PC-3 (cell line): ENCODE measurements around the gene IRAG1. TPM values are rescaled to one million over a fixed set of nuclear protein-coding genes. Genes with fewer than 3 reads are reported as not detected.

Experiments
- ATAC-seq: fragments of 200-7000 bp; cut with Tn5 transposase; 2 replicates; pipeline ENCODE4 v1.9.1; 2020; ENCODE audit warnings: mild to moderate bottlenecking, moderate library complexity
- BruUV-seq: library from RNA; stranded (reverse); fragments of 400-500 nt; replicated peaks from 2 replicates; lab custom pipeline; 2021; lab: Mats Ljungman, UMichigan
- CTCF ChIA-PET: fragments of 300-600 bp; sonication (Branson Sonifier 250); formaldehyde crosslinking; loops from one replicate; lab custom pipeline; 2022; ENCODE audit warnings: antibody characterized with exemption; lab: Charles Lee
- POLR2A ChIA-PET: fragments of 300-600 bp; sonication (Branson Sonifier 250); formaldehyde crosslinking; loops from one replicate; lab custom pipeline; 2022; ENCODE audit warnings: antibody characterized with exemption; ENCODE audit not compliant: unreplicated experiment; lab: Charles Lee
- DNase-seq: peaks from one replicate; pipeline ENCODE4 v3.0.0-alpha.2; 2015
- H2AFZ ChIP-seq: fragments of 300-600 bp; sonication (generic); 2 replicates; pipeline ENCODE4 v1.6.0; 2016; ENCODE audit warnings: antibody characterized with exemption, low read length
- H3F3A ChIP-seq: fragments of 300-600 bp; sonication (generic); one replicate; pipeline ENCODE4 v1.6.0; 2017; ENCODE audit warnings: antibody characterized with exemption, low read length, control low read depth, mild to moderate bottlenecking; ENCODE audit not compliant: unreplicated experiment
- H3K27ac ChIP-seq: fragments of 300-600 bp; sonication (generic); 2 replicates; pipeline ENCODE4 v1.5.1; 2016; ENCODE audit warnings: mild to moderate bottlenecking, low read length
- H3K27me3 ChIP-seq: fragments of 300-600 bp; sonication (generic); 2 replicates; pipeline ENCODE4 v1.6.1; 2016; ENCODE audit warnings: low read length, mixed read lengths
- H3K36me3 ChIP-seq: fragments of 300-600 bp; sonication (generic); 2 replicates; pipeline ENCODE4 v1.6.1; 2016; ENCODE audit warnings: low read depth, mixed run types, low read length, mixed read lengths
- H3K4me1 ChIP-seq: fragments of 300-600 bp; sonication (generic); 2 replicates; pipeline ENCODE4 v1.5.1; 2016; ENCODE audit warnings: low read length; ENCODE audit not compliant: insufficient read depth
- H3K4me2 ChIP-seq: fragments of 300-600 bp; sonication (generic); 2 replicates; pipeline ENCODE4 v1.6.0; 2016; ENCODE audit warnings: low read length
- H3K4me3 ChIP-seq: fragments of 300-600 bp; sonication (generic); 2 replicates; pipeline ENCODE4 v1.5.1; 2016; ENCODE audit warnings: mild to moderate bottlenecking, low read length, mixed read lengths
- H3K79me2 ChIP-seq: fragments of 300-600 bp; sonication (generic); 2 replicates; pipeline ENCODE4 v1.6.1; 2017; ENCODE audit warnings: low read length, mixed read lengths
- H3K9ac ChIP-seq: fragments of 300-600 bp; sonication (generic); 2 replicates; pipeline ENCODE4 v1.6.0; 2016; ENCODE audit warnings: mild to moderate bottlenecking, low read length
- H3K9me2 ChIP-seq: fragments of 300-600 bp; sonication (generic); replicated peaks from 2 replicates; pipeline ENCODE4 v1.6.1; 2016; ENCODE audit warnings: mixed run types, low read length, mixed read lengths
- H3K9me3 ChIP-seq: fragments of 300-600 bp; sonication (generic); 2 replicates; pipeline ENCODE4 v1.6.1; 2016; ENCODE audit warnings: low read length, mixed read lengths
- H4K20me1 ChIP-seq: fragments of 300-600 bp; sonication (generic); 2 replicates; pipeline ENCODE4 v1.6.1; 2016; ENCODE audit warnings: low read length, mixed read lengths
- CTCF ChIP-seq: fragments of 300-600 bp; sonication (generic); conservative IDR thresholded peaks from 2 replicates; pipeline ENCODE4 v1.5.1; 2017; ENCODE audit warnings: antibody characterized with exemption, low read depth, mild to moderate bottlenecking, low read length
- EZH2 ChIP-seq: fragments of 300-600 bp; sonication (generic); IDR thresholded peaks from one replicate; pipeline ENCODE4 v1.6.1; 2017; ENCODE audit warnings: antibody characterized with exemption, mild to moderate bottlenecking, low read length; ENCODE audit not compliant: unreplicated experiment
- EZH2phosphoT487 ChIP-seq: fragments of 300-600 bp; sonication (generic); IDR thresholded peaks from 2 replicates; pipeline ENCODE4 v1.6.1; 2018; ENCODE audit warnings: mild to moderate bottlenecking, antibody characterized with exemption, low read length, borderline replicate concordance
- intact Hi-C: fragments of 100-400 bp; cut with micrococcal nuclease; formaldehyde crosslinking; loops from 2 replicates; pipeline ENCODE4 v1.9.0; 2023
- total RNA-seq: library from RNA; depleted of rRNA; stranded (reverse); fragments of >200 nt; gene quantifications from 2 replicates; pipeline ENCODE4 v1.2.3, GENCODE V29; 2014

IRAG1 gene
- total RNA-seq, 1 experiment from 2014 or later = not detected

- H3K36me3 ChIP-seq = no peaks in the 10 kb centered on the region; the same call in 1 of the 2 replicates
- no peak overlapping the region for H3K4me2 ChIP-seq
- H3K9me2 ChIP-seq = no peaks in the 10 kb centered on the region
- H3K9me3 ChIP-seq = no peaks in the 10 kb centered on the region
- H3F3A ChIP-seq = no peaks in the 10 kb centered on the region
- H3K79me2 ChIP-seq = no peaks in the 10 kb centered on the region
- peaks cover 45% of the 10 kb centered on the region for H3K4me1 ChIP-seq
- no peak overlapping the region for H2AFZ ChIP-seq
- BruUV-seq = no TSS peak
- TF ChIP-seq CTCF (no peak), EZH2phosphoT487 (no peak), EZH2 (no peak)
- no peak overlapping the region for H3K27ac ChIP-seq
- no peaks in the 10 kb centered on the region for H4K20me1 ChIP-seq
- H3K27me3 ChIP-seq = no peaks in the 10 kb centered on the region
- ChIA-PET POLR2A (no interaction called here), CTCF (no interaction called here)
- DNase-seq = no peak
- intact Hi-C loops = no loop called here
- no peak overlapping the region for H3K4me3 ChIP-seq
- H3K9ac ChIP-seq = no peak overlapping the region
- ATAC-seq = no peak
These were observed 37.5 kb downstream of the IRAG1 start for GRCh38 chr11:10655943-10656576.

- TF ChIP-seq EZH2 (no peak), CTCF (no peak), EZH2phosphoT487 (no peak)
- Histone ChIP-seq H3F3A (no peaks in the 10 kb centered on the region), H3K79me2 (no peaks in the 10 kb centered on the region), H3K9me2 (no peaks in the 10 kb centered on the region), H3K27ac (no peak overlapping the region), H3K4me1 (peaks cover 42% of the 10 kb centered on the region), H3K36me3 (no peaks in the 10 kb centered on the region; the same call in 1 of the 2 replicates), H3K9ac (no peak overlapping the region), H3K4me3 (no peak overlapping the region), H3K4me2 (no peak overlapping the region), H4K20me1 (no peaks in the 10 kb centered on the region), H3K27me3 (no peaks in the 10 kb centered on the region), H2AFZ (no peak overlapping the region), H3K9me3 (no peaks in the 10 kb centered on the region)
- intact Hi-C loops = no loop called here
- CTCF ChIA-PET = interaction anchor here (1.5 kb wide), 1 partner anchor 114 kb away, joined by 4 read pairs; the partner anchor contains the start of gene RNF141
- no peak for DNase-seq
- POLR2A ChIA-PET = no interaction called here
- no TSS peak for BruUV-seq
- no peak for ATAC-seq
These were observed 38.3 kb downstream of the IRAG1 start for GRCh38 chr11:10655227-10655626.

- H3K27ac ChIP-seq = no peak overlapping the region
- H3K4me1 ChIP-seq = peaks cover 37% of the 10 kb centered on the region
- CTCF ChIA-PET = interaction anchor here (1.5 kb wide), 1 partner anchor 114 kb away, joined by 4 read pairs; the partner anchor contains the start of gene RNF141
These were observed 38.8 kb downstream of the IRAG1 start for GRCh38 chr11:10654811-10655150.

More at GRCh38 chr11:10654811-10655150, 38.8 kb downstream of the IRAG1 start:
- ATAC-seq (no peak), DNase-seq (peak; percentile 31)
- no peak overlapping the region for H3K4me2 ChIP-seq
- no peak overlapping the region for H3K4me3 ChIP-seq
- no peaks in the 10 kb centered on the region; the same call in 1 of the 2 replicates for H3K36me3 ChIP-seq
- H4K20me1 ChIP-seq = no peaks in the 10 kb centered on the region
- no peak overlapping the region for H3K9ac ChIP-seq
- H2AFZ ChIP-seq = no peak overlapping the region
- no peaks in the 10 kb centered on the region for H3F3A ChIP-seq
- no peaks in the 10 kb centered on the region for H3K9me3 ChIP-seq
- no peaks in the 10 kb centered on the region for H3K9me2 ChIP-seq
- BruUV-seq = no TSS peak
- no peaks in the 10 kb centered on the region for H3K27me3 ChIP-seq
- TF ChIP-seq CTCF (no peak), EZH2 (no peak), EZH2phosphoT487 (no peak)
- POLR2A ChIA-PET = no interaction called here
- intact Hi-C loops = loop anchor here (1.0 to 5.0 kb wide), 4 partner anchors 81 to 241 kb away; no protein-coding TSS in a partner anchor
- no peaks in the 10 kb centered on the region for H3K79me2 ChIP-seq
